K562 (cell line): ENCODE data around the gene TMEM170A. TPM values are rescaled to one million over a fixed set of nuclear protein-coding genes. Genes with fewer than 3 reads are reported as not detected.

Experiments
- CHAMP1 ChIP-seq: fragments of 450-650 bp; IDR thresholded peaks from 2 replicates; pipeline ENCODE4 v1.6.1; 2016; ENCODE audit warnings: mild to moderate bottlenecking
- CHD2 ChIP-seq: IDR thresholded peaks from 2 replicates; pipeline ENCODE4 v1.6.1; 2011; ENCODE audit warnings: low read depth, low read length
- CREB3 ChIP-seq: fragments of 450-650 bp; conservative IDR thresholded peaks from 2 replicates; pipeline ENCODE4 v1.6.1; 2016; ENCODE audit warnings: missing genetic modification characterization, low read depth, mild to moderate bottlenecking, missing compliant biosample characterization, moderate library complexity
- ETV6 ChIP-seq, 3 experiments: fragments of 150-350 bp in 1 of 3; sonication (generic) in 1 of 3; formaldehyde crosslinking in 1 of 3; IDR thresholded peaks; 2 replicates each; pipeline versions ENCODE4 v1.6.1 to v1.8.0; 2014 to 2022; ENCODE audit warnings: borderline replicate concordance in 2 of 3, low read depth in 2 of 3, antibody characterized with exemption in 1 of 3, low read length in 1 of 3, mild to moderate bottlenecking in 1 of 3, missing genetic modification reagents in 1 of 3
- FOS ChIP-seq: IDR thresholded peaks from 3 replicates; pipeline ENCODE4 v1.6.1; 2011; ENCODE audit not compliant: insufficient read length; ENCODE audit errors: extremely low read depth
- MCM5 ChIP-seq: fragments of 450-650 bp; IDR thresholded peaks from 2 replicates; pipeline ENCODE4 v1.6.1; 2016; ENCODE audit warnings: low read depth
- MYBL2 ChIP-seq, 2 experiments: fragments of 450-650 bp in 1 of 2; sonication (generic) in 1 of 2; formaldehyde crosslinking in 1 of 2; IDR thresholded peaks; 2 replicates each; pipeline versions ENCODE4 v1.6.1 to v1.8.1; 2017 to 2022; ENCODE audit warnings: borderline replicate concordance in 1 of 2, inconsistent platforms in 1 of 2, low read depth in 1 of 2, mild to moderate bottlenecking in 1 of 2, missing genetic modification reagents in 1 of 2, moderate library complexity in 1 of 2
- NCOA4 ChIP-seq: fragments of 450-650 bp; IDR thresholded peaks from 2 replicates; pipeline ENCODE4 v1.6.1; 2018; ENCODE audit warnings: mild to moderate bottlenecking; ENCODE audit not compliant: partially characterized antibody
- NUFIP1 ChIP-seq: fragments of 450-650 bp; IDR thresholded peaks from 2 replicates; pipeline ENCODE4 v1.6.1; 2018; ENCODE audit not compliant: partially characterized antibody
- PHF20 ChIP-seq: fragments of 450-650 bp; IDR thresholded peaks from 2 replicates; pipeline ENCODE4 v1.6.1; 2018; ENCODE audit not compliant: partially characterized antibody
- TFAP4 ChIP-seq: sonication (generic); formaldehyde crosslinking; IDR thresholded peaks from 2 replicates; pipeline ENCODE4 v1.8.0; 2022; ENCODE audit warnings: missing genetic modification reagents, mild to moderate bottlenecking, moderate library complexity, borderline replicate concordance
- YBX1 ChIP-seq: fragments of 450-650 bp; IDR thresholded peaks from 2 replicates; pipeline ENCODE4 v1.7.1; 2016; ENCODE audit warnings: mild to moderate bottlenecking
- polyA plus RNA-seq, 8 experiments: library from polyadenylated mRNA; depleted of rRNA in 4 of 8; stranded (reverse) in 5 of 8; unstranded in 3 of 8; fragments of >200 nt; fragmentation: Nextera tagmentation in 2 of 8; fragmentation: Illumina TruSeq in 1 of 8; extraction: Ambion mirVana in 2 of 8; extraction: Trizol in 1 of 8; gene quantifications; 2 replicates each; pipeline versions ENCODE4 v1.2.1 to v1.2.3, GENCODE V29; 2011 to 2014; ENCODE audit warnings: inconsistent platforms in 1 of 8, missing spikeins in 1 of 8
- total RNA-seq, 7 experiments: library from RNA; depleted of rRNA in 6 of 7; stranded (reverse); fragments of >200 nt in 6 of 7; fragmentation: Illumina TruSeq in 2 of 7; extraction: Trizol in 2 of 7; gene quantifications; 2 replicates each; pipeline versions ENCODE4 v1.2.1 to v1.2.3, GENCODE V29; 2011 to 2021; ENCODE audit warnings: low replicate concordance in 1 of 7
- TF ChIP-seq, protein P1 (sequence below): fragments of 250-450 bp; sonication (Bioruptor Pico); IDR thresholded peaks from 2 replicates; pipeline ENCODE4 v1.5.1; 2021; ENCODE audit warnings: mild to moderate bottlenecking
- TF ChIP-seq, protein P2 (sequence below): fragments of 250-450 bp; sonication (Bioruptor Pico); IDR thresholded peaks from 2 replicates; pipeline ENCODE4 v1.5.0; 2021
- TF ChIP-seq, protein P3 (sequence below): fragments of 250-450 bp; sonication (Bioruptor Pico); IDR thresholded peaks from 2 replicates; pipeline ENCODE4 v1.4.0; 2020; ENCODE audit warnings: mild to moderate bottlenecking, moderate library complexity, borderline replicate concordance

The TMEM170A gene
- total and polyA plus RNA-seq, 9 of the 15 experiments (the other 6 are each of a cell fraction or from before 2014, with no cell fraction given): 6.1 to 30.2 (median 15.0) TPM

- TF ChIP-seq ETV6 (IDR thresholded peaks at IDR 0.05; ENCODE audit: borderline replicate concordance in 1 of 2, low read depth in 2 of 2, low read length in 1 of 2) (no peak), ETV6 (CRISPR knock-in tag; IDR thresholded peaks at IDR 0.05; ENCODE audit: borderline replicate concordance) (no peak; the same call in 1 of the 2 replicates), MCM5 (no peak), PHF20 (peak; percentile 48), TFAP4 (CRISPR knock-in tag) (peak; percentile 71), FOS (no peak), CREB3 (no peak), MYBL2 (IDR thresholded peaks at IDR 0.05; ENCODE audit: low read depth) (no peak), MYBL2 (CRISPR knock-in tag; IDR thresholded peaks at IDR 0.05; ENCODE audit: borderline replicate concordance) (no peak), NCOA4 (no peak), CHAMP1 (no peak), NUFIP1 (no peak), YBX1 (no peak), CHD2 (no peak)
- TF ChIP-seq, protein P1, sequence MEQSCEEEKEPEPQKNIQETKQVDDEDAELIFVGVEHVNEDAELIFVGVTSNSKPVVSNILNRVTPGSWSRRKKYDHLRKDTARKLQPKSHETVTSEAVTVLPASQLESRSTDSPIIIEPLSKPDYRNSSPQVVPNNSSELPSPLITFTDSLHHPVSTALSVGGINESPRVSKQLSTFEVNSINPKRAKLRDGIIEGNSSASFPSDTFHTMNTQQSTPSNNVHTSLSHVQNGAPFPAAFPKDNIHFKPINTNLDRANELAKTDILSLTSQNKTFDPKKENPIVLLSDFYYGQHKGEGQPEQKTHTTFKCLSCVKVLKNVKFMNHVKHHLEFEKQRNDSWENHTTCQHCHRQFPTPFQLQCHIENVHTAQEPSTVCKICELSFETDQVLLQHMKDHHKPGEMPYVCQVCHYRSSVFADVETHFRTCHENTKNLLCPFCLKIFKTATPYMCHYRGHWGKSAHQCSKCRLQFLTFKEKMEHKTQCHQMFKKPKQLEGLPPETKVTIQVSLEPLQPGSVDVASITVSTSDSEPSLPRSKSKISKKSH (CRISPR knock-in tag): no peak
- TF ChIP-seq, protein P2, sequence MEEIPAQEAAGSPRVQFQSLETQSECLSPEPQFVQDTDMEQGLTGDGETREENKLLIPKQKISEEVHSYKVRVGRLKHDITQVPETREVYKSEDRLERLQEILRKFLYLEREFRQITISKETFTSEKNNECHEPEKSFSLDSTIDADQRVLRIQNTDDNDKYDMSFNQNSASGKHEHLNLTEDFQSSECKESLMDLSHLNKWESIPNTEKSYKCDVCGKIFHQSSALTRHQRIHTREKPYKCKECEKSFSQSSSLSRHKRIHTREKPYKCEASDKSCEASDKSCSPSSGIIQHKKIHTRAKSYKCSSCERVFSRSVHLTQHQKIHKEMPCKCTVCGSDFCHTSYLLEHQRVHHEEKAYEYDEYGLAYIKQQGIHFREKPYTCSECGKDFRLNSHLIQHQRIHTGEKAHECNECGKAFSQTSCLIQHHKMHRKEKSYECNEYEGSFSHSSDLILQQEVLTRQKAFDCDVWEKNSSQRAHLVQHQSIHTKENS (CRISPR knock-in tag): no peak
- TF ChIP-seq, protein P3, sequence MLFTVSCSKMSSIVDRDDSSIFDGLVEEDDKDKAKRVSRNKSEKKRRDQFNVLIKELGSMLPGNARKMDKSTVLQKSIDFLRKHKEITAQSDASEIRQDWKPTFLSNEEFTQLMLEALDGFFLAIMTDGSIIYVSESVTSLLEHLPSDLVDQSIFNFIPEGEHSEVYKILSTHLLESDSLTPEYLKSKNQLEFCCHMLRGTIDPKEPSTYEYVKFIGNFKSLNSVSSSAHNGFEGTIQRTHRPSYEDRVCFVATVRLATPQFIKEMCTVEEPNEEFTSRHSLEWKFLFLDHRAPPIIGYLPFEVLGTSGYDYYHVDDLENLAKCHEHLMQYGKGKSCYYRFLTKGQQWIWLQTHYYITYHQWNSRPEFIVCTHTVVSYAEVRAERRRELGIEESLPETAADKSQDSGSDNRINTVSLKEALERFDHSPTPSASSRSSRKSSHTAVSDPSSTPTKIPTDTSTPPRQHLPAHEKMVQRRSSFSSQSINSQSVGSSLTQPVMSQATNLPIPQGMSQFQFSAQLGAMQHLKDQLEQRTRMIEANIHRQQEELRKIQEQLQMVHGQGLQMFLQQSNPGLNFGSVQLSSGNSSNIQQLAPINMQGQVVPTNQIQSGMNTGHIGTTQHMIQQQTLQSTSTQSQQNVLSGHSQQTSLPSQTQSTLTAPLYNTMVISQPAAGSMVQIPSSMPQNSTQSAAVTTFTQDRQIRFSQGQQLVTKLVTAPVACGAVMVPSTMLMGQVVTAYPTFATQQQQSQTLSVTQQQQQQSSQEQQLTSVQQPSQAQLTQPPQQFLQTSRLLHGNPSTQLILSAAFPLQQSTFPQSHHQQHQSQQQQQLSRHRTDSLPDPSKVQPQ (CRISPR knock-in tag): no peak
Observed at GRCh38 chr16:75432828-75433731, 31.4 kb downstream of the TMEM170A start, which contains the start of gene CFDP1 (continued).
